Right hindlimb (tissue), 1 donor: Measurements from ENCODE around the gene FAM234A.
"Not testable (repeated sequence)": the region's sequence is repeated elsewhere in the genome, so short reads cannot be mapped to it uniquely, and the experiment has no call there.

Source experiments
- DNase-seq: peaks from one replicate; pipeline ENCODE4 v3.0.0-alpha.2; 2018

FAM234A gene

GRCh38 chr16:230949-231348, 3.7 kb upstream of the FAM234A start:
- DNase-seq, result no peak

DNA sequence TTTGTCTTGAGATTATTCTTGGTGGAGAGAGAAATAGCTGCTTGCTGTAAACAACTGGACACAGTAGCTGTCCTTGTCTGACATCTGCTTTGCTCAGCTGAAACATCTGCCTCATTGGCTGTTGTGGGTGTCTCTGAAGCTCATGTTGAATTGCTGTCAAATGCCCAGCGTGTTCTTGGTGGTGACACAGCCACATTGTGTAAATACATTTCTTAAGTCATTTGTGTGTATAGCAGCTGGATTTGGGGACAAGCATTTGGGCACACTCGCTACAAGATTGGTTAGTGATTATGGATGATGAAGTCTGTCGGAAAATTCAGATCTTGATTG, 5.3 kb downstream of the FAM234A start:
- DNase-seq, result no peak

DNA sequence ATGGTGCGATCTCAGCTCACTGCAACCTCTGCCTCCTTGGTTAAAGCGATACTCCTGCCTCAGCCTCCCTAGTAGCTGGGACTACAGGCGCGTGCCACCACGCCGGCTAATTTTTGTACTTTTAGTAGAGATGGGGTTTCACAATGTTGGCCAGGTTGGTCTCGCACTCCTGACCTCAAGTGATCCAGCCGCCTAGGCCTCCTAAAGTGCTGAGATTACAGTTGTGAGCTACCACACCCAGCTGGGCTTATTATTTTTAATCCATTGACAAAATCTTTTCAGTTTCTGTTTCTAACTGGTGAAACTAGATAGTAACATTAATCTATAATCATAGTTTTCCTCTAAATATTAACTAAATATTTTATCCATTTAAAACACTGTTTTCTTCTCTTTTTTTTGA, 5.9 kb downstream of the FAM234A start:
- DNase-seq, result no peak

DNA sequence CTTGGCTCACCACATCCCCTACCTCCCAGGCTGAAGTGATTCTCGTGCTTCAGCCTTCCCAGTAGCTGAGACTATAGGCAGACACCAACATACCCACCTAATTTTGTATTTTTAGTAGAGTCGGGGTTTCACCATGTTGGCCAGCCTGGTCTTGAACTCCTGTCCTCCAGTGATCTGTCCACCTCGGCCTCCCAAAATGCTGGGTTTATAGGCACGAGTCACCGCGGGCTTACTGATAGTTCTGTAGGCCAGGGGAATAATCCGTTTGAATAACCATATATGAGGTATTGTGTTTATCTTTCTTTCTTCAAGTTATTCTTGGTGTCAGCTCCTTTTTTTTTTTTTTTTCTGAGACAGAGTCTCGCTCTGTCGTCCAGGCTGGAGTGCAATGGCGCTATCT, 7.7 kb downstream of the FAM234A start:
- DNase-seq, result no peak

GRCh38 chr16:243348-243747, 8.7 kb downstream of the FAM234A start:
- no peak for DNase-seq

- DNase-seq, result no peak
Measured at GRCh38 chr16:245105-245504, 10.5 kb downstream of the FAM234A start.

DNA sequence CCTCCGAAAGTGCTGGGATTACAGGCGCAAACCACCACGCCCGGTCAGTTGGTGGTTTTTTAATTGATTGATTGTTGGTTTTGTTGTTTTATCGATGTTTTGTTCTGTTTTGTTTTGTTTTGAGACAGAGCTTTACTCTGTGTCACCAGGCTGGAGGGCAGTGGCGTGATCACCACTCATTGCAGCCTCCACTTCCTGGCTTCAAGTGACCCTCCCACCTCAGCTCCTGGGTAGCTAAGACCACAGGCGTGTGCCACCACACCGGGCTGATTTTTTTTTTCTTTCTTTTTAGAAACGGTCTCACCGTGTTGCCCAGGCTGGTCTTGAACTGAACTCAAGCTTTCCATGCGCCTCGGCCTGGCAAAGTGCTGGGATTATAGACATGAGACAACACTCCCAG, 12.4 kb downstream of the FAM234A start:
- no peak for DNase-seq

DNA sequence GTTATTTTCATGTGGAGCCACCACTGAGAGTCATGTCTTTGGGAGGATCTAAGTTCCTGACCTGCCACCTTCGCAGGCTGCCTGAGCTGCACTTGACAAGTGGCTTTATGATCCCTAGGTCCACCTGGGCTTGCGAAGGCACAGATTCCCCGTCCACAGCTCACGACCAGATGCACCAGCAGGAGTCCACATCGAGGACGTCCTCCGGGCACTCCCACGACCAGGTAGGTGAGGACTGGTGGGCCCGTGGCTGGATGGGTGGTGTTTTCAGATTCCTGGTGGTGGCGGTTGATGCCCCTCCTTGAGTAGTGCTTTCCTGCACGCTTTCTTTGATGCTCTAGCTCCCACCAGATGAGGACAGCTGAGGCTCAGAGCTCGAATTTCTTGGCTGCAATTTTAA, 14.8 kb downstream of the FAM234A start:
- DNase-seq, result no peak

- no peak for DNase-seq
Measured at GRCh38 chr16:252366-253337, 18.0 kb downstream of the FAM234A start.

- no peak for DNase-seq
Measured at GRCh38 chr16:253833-254232, 19.2 kb downstream of the FAM234A start.

GRCh38 chr16:254461-254860, 19.8 kb downstream of the FAM234A start:
- no peak for DNase-seq

DNA sequence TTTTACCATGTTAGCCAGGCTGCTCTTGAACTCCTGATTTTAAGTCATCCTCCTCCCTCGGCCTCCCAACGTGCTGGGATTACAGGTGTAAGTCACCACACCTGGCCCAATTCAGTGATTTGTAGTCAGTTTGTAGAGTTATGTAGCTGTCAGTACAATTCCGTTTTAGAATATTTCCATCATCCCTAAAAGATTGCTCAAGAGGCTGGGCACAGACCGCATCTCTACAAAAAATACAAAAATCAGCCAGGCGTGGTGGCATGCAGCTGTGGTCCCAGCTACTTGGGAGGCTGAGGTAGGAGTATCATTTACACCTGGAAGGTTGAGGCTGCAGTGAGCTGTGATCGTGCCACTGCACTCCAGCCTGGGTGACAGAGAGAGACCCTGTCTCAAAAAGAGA, 20.6 kb downstream of the FAM234A start:
- no peak for DNase-seq

DNA sequence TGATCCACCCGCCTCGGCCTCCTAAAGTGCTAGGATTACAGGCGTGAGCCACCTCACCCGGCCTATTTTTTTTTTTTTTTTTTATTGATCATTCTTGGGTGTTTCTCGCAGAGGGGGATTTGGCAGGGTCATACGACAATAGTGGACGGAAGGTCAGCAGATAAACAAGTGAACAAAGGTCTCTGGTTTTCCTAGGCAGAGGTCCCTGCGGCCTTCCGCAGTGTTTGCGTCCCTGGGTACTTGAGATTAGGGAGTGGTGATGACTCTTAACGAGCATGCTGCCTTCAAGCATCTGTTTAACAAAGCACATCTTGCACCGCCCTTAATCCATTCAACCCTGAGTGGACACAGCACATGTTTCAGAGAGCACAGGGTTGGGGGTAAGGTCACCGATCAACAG, 23.5 kb downstream of the FAM234A start:
- DNase-seq, result not testable (repeated sequence)

DNA sequence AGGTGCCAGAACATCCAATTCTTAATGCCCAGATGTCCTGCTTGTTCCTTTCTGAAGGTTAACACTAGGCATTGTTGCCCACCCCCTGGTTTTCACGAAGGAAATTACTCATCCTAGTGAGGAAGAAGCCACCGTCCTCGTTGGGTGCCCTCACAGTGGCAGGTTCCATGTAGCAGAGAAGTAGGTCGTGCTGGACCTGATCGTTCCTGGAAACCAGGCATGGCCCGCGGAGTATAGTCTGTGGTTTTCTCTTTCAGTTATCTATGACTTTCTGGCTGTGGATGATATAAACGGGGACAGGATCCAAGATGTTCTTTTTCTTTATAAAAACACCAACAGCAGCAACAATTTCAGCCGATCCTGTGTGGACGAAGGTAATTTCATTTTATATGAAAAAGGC, 24.6 kb downstream of the FAM234A start:
- DNase-seq, result no peak

DNA sequence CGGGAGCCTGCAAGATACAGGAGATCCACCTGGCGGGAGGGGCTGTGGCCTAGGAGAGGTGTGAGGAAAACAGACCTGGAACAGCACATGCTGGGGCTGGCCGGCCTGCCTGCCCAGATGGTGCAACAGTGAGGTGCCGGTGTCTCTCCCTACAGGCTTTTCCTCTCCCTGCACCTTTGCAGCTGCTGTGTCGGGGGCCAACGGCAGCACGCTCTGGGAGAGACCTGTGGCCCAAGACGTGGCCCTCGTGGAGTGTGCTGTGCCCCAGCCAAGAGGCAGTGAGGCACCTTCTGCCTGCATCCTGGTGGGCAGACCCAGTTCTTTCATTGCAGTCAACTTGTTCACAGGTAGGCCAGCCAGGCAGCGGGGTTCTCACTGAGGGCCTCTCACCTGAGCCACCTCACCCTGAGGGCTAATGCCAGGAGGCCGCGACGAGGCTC, 25.2 kb downstream of the FAM234A start:
- DNase-seq, result no peak

DNA sequence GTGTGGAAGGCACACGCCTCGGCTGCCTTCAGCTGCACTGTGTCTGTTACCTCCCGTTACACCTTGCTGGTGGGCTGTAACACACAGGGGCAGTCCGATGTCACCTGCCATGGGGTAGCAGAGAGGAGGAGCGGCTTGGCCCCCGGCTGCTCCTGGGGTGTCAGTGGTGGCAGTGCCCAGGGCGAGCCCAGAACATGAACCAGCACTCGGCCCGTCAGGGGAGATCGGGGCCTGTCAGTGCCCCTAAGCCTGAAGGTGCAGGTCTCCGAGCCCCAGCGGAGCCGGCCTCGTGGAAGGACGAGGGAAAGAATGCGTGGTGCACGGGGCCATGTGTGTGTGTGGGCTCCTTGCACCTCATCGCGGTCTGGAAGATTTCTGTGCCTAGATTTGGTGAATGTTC, 25.7 kb downstream of the FAM234A start:
- DNase-seq, result no peak

DNA sequence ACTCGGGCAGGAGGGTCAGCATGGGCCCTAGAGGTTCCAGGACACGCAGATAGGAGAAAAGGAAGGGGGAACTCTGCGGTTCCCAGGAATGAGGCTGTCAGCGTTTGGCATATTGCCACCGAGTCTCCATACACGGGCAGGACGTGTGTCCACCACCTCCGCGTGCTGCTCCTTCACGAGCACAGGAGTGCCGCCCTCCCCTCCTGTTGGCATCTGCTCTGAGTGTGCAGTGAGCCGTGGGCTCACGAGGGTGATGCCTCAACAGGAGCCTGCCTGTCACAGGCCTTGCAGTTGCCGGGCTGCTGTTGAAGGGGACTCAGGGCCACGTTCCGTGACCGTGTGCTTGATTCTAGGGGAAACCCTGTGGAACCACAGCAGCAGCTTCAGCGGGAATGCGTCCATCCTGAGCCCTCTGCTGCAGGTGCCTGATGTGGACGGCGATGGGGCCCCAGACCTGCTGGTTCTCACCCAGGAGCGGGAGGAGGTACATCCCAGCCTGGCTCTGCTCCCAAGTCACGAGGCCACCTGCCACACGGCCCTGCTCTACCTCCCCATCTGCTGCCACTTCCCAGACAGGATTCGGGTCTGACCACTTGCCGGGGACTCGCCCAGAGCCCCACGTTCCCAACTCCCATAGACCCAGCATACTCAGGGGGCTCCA, 26.5 kb downstream of the FAM234A start:
- DNase-seq, result no peak

DNA sequence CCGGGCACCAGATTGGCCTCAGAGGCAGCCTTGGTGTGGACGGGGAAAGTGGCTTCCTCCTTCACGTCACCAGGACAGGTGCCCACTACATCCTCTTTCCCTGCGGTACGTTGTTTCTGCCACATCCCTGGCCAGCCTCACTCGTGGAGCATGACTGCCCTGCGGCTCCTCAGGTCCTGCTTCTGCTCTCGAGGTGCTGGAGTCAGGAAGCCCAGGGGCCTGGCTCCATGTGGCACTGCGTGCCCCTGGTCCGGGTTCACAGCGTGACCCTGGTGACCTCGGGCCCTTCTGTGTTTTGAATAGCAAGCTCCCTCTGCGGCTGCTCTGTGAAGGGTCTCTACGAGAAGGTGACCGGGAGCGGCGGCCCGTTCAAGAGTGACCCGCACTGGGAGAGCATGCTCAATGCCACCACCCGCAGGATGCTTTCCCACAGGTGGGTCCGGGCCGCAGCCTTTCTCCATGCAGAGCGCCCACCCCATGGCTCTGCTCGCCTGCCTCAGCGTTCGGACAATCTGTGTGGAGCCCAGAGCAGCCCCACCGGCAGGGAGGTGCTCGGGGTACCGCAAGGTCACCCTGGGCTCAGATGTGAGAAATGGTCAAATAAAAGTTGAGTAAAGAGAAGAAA, 27.6 kb downstream of the FAM234A start:
- DNase-seq, result no peak

DNA sequence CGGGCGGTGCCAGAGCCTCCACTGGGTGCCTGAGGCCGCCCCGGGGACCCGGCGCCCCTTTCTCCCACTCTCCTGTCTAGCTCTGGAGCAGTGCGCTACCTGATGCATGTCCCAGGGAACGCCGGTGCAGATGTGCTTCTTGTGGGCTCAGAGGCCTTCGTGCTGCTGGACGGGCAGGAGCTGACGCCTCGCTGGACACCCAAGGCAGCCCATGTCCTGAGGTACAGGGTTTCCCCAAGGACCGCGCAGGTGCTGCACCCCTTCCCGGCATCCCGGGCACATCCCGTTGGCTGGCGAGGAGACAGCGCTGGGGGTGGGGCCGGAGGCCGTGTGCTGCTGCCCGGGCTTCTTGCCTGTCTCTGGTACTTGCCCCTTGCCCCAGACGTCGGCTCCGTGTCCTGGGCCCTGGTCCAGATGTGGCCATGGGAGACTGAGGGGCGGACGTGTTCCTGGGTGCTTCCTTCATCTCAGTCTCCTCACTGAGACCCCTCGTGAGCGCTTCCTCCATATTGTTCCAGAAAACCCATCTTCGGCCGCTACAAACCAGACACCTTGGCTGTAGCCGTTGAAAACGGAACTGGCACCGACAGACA, 28.7 kb downstream of the FAM234A start:
- no peak for DNase-seq

- DNase-seq, result no peak
Measured at GRCh38 chr16:263944-264343, 29.3 kb downstream of the FAM234A start.

- no peak for DNase-seq
Measured at GRCh38 chr16:264440-264951, 29.9 kb downstream of the FAM234A start.

DNA sequence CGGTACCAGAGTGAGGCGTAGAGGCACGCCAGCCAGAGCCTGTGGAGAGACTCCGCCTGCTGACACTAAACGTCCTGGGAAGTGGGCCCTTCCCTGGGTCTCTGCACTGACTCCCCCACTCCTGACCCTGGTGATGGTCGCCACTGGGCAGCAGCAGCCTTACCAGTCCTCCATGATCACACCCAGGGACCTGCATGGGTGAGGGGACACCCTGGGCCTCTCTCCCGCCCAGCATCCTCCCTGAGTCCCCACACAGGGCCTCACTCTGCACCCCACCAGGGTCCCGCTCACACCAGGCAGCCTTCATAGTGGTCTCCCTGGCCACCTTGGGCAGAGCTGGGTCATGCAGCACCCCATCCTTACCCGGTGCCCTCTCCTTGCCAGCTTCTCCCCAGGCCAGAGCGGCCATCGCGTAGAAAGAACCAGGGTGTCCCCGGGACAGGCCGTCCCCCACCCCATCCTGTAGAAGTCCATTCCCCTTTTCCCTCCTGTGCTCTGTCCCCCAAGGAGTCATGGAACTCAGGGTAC, 30.4 kb downstream of the FAM234A start:
- DNase-seq, result no peak

GRCh38 chr16:265711-266110, 31.1 kb downstream of the FAM234A start:
- peak; percentile 22 for DNase-seq
